ENCODE data around the gene MED15. TPM values are rescaled to one million over a fixed set of nuclear protein-coding genes. Genes with fewer than 3 reads are reported as not detected.
A peak's percentile ranks its signal among the peaks of the same experiment; 100 is the strongest.

The MED15 gene
- total RNA-seq, 1 donor = 36.9 TPM

GRCh38 chr22:20490941-20491307 lies 16.5 kb upstream of the MED15 start:
- no peaks in the 10 kb centered on the region for H3K27me3 ChIP-seq (ENCODE audit: insufficient read depth, low read length)
- peaks cover 76% of the 10 kb centered on the region for H3K79me2 ChIP-seq (ENCODE audit: insufficient read depth, low read length)
- no peak for DNase-seq (ENCODE audit: insufficient read length, low spot score, missing footprints)
- peaks cover 40% of the 10 kb centered on the region for H4K20me1 ChIP-seq (ENCODE audit: insufficient read depth, low read length)
- no peak overlapping the region for H3K27ac ChIP-seq (ENCODE audit: low read depth, low read length)
- no peaks in the 10 kb centered on the region for H3K9me3 ChIP-seq (ENCODE audit: low read depth, low read length)
- H2AFZ ChIP-seq (ENCODE audit: low read length) = no peak overlapping the region
- peaks cover 7% of the 10 kb centered on the region for H3K4me1 ChIP-seq (ENCODE audit: insufficient read depth, low read length)
- no peak overlapping the region for H3K4me2 ChIP-seq (ENCODE audit: insufficient read depth, low read length)
- no peak overlapping the region for H3K4me3 ChIP-seq (ENCODE audit: insufficient read depth, low read length)
- TF ChIP-seq, protein P1, sequence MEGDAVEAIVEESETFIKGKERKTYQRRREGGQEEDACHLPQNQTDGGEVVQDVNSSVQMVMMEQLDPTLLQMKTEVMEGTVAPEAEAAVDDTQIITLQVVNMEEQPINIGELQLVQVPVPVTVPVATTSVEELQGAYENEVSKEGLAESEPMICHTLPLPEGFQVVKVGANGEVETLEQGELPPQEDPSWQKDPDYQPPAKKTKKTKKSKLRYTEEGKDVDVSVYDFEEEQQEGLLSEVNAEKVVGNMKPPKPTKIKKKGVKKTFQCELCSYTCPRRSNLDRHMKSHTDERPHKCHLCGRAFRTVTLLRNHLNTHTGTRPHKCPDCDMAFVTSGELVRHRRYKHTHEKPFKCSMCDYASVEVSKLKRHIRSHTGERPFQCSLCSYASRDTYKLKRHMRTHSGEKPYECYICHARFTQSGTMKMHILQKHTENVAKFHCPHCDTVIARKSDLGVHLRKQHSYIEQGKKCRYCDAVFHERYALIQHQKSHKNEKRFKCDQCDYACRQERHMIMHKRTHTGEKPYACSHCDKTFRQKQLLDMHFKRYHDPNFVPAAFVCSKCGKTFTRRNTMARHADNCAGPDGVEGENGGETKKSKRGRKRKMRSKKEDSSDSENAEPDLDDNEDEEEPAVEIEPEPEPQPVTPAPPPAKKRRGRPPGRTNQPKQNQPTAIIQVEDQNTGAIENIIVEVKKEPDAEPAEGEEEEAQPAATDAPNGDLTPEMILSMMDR (IDR thresholded peaks at IDR 0.05; ENCODE audit: extremely low read depth, low read depth, low read length) = no peak
- H3K36me3 ChIP-seq (ENCODE audit: insufficient read depth, low read length) = no peaks in the 10 kb centered on the region

DNA sequence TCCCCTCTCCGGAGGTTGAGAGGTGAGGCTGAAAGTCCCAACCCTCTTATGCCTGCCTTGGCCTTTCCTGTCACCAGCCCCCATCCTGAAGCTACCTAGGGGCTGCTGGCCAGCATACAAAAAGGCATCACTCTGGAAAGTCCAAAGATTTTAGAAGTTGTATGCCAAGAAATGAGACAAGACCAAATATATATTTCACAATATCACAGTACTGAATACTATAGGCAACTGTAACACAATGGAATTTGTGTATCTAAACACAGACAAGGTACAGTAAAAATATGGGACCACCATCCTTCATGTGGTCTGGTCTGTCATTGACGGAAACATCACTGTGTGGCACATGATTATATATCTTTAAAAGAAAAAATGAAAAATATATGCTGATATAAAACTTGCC lies 16.1 kb upstream of the MED15 start:
- no peak for DNase-seq (ENCODE audit: insufficient read length, low spot score, missing footprints)
- TF ChIP-seq, protein P1 (IDR thresholded peaks at IDR 0.05; ENCODE audit: extremely low read depth, low read depth, low read length) = no peak
- Histone ChIP-seq H2AFZ (ENCODE audit: low read length) (no peak overlapping the region), H3K9me3 (ENCODE audit: low read depth, low read length) (no peaks in the 10 kb centered on the region), H3K4me2 (ENCODE audit: insufficient read depth, low read length) (no peak overlapping the region), H3K4me1 (ENCODE audit: insufficient read depth, low read length) (peaks cover 7% of the 10 kb centered on the region), H3K4me3 (ENCODE audit: insufficient read depth, low read length) (no peak overlapping the region), H3K27ac (ENCODE audit: low read depth, low read length) (no peak overlapping the region), H3K79me2 (ENCODE audit: insufficient read depth, low read length) (peaks cover 75% of the 10 kb centered on the region), H3K36me3 (ENCODE audit: insufficient read depth, low read length) (no peaks in the 10 kb centered on the region), H3K27me3 (ENCODE audit: insufficient read depth, low read length) (no peaks in the 10 kb centered on the region), H4K20me1 (ENCODE audit: insufficient read depth, low read length) (peaks cover 38% of the 10 kb centered on the region)

DNA sequence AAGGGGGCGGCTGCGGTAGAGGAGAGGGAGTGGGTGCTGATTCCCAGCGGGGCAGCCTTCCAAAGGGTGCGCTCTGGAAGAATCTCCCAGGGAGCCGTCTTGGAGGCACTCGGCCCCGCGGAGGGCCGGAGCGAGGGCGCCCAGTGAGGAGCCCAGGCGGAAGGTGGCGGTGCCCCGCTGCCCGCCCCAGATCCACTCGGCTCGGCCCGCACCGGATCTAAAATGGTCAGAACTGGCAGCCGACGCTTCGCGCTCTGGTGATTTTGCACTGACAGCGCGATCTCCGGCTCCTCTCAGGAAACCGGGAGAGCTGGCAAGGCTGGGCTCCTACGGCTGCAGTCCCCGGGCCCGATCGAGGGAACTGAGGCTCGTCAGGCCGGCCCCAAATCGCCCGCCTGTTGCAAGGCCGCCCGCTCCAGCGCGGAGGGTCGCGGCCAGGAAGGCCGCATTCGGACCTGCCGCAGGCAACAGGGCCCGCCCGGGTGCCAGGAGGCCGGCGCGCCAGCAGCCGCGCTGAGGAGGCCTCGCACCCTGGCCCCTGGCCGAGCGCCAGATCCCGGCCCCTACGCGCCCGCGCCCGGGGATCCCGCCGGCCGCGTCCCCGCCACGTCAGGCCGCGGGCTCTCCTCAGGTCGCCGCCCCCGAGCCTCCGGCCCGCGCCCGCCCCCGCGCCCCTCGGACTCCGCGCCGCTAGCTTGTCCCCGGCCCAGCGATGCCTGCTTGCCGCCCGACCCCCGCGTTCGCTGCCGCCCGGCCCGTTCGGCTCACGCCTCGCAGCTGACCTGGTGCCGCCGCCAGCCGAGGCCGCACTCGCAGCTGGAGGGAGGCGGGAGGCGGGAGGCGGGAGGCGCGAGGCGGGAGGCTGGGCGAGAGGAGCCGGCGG lies 12.2 kb upstream of the MED15 start, which contains the start of gene KLHL22:
KLHL22 (minus strand) TSS at position 818 of the 883 bp plus-strand sequence. CDS start 6,584 bp downstream, outside the sequence.
- Histone ChIP-seq H3K27ac (ENCODE audit: low read depth, low read length) (peak within 1 kb of the TSS; percentile 78), H3K4me2 (ENCODE audit: insufficient read depth, low read length) (peak within 1 kb of the TSS; percentile 97), H4K20me1 (ENCODE audit: insufficient read depth, low read length) (peaks cover 37% of the 10 kb centered on the region), H3K36me3 (ENCODE audit: insufficient read depth, low read length) (no peaks in the 10 kb centered on the region), H2AFZ (ENCODE audit: low read length) (peak within 1 kb of the TSS; percentile 93), H3K4me3 (ENCODE audit: insufficient read depth, low read length) (peak within 1 kb of the TSS; percentile 76), H3K9me3 (ENCODE audit: low read depth, low read length) (no peaks in the 10 kb centered on the region), H3K4me1 (ENCODE audit: insufficient read depth, low read length) (peaks cover 11% of the 10 kb centered on the region), H3K27me3 (ENCODE audit: insufficient read depth, low read length) (no peaks in the 10 kb centered on the region), H3K79me2 (ENCODE audit: insufficient read depth, low read length) (peaks cover 57% of the 10 kb centered on the region)
- DNase-seq (ENCODE audit: insufficient read length, low spot score, missing footprints) = peak; percentile 81
- TF ChIP-seq, protein P1 (IDR thresholded peaks at IDR 0.05; ENCODE audit: extremely low read depth, low read depth, low read length) = no peak

Measured in osteoblast (primary cell).